Measurements from ENCODE around the gene NT5E. TPM values are rescaled to one million over a fixed set of nuclear protein-coding genes. Genes with fewer than 3 reads are reported as not detected.

The NT5E gene
- total and polyA plus RNA-seq, 2 donors (not counting 3 experiments of a cell fraction or from before 2014, with no cell fraction given), result 59.3 to 115 TPM

DNA sequence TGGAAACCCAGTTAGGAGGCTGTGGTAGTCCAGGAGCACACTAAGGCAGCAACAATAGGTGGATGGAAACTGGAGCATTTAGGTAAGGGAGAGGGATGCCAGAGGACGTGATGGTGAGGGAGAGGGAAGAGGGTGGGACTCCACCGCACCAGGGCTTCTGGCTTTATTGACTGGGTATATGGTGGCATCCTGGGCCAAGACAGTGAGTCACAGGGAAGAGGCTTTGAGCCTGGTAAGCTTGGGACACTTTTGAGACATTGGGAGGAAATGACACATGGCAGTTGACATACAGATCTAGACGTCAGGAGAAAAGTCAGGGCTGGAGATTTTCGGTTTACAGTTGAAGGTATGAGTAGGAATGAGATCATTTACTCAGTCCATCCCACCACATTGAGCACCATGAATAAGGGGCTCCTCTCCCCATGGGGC, 14.9 kb downstream of the NT5E start:
- Histone ChIP-seq H3K4me2 (ENCODE audit: insufficient read depth, low read length) (peak overlapping the region; percentile 79), H3K27me3 (ENCODE audit: control insufficient read depth in 2 of 2, insufficient read depth in 2 of 2, low read length in 2 of 2) (no peaks in the 10 kb centered on the region), H2AFZ (ENCODE audit: low read depth, low read length) (no peak overlapping the region), H3K27ac (ENCODE audit: insufficient read depth, low read depth, low read length) (peak overlapping the region; percentile 100), H3K36me3 (ENCODE audit: control insufficient read depth in 2 of 2, extremely low read depth in 1 of 2, insufficient read depth in 2 of 2, low read length in 2 of 2) (peaks cover 0 to 5% of the 10 kb centered on the region in 2 experiments), H4K20me1 (replicated peaks; ENCODE audit: control insufficient read depth, extremely low read depth, insufficient read depth, low read length) (no peaks in the 10 kb centered on the region), H3K79me2 (ENCODE audit: control insufficient read depth, insufficient read depth, low read length) (peaks cover 16% of the 10 kb centered on the region), H3K9me3 (replicated peaks; ENCODE audit: control insufficient read depth, insufficient read depth, low read length) (no peaks in the 10 kb centered on the region), H3K9me1 (replicated peaks; ENCODE audit: control insufficient read depth, extremely low read depth, insufficient read depth, low read length) (no peaks in the 10 kb centered on the region), H3K9ac (replicated peaks; ENCODE audit: extremely low read depth, insufficient read depth, low read length) (peak overlapping the region; percentile 96), H3K4me1 (ENCODE audit: control insufficient read depth, extremely low read depth, insufficient read depth, low read length) (peaks cover 67% of the 10 kb centered on the region), H3K4me3 (replicated peaks in 1 of 3; ENCODE audit: insufficient read depth in 1 of 3, low read depth in 1 of 3, low read length in 3 of 3) (peak overlapping the region in 1 of 3 experiments; percentile 41)
- ChIA-PET CTCF (interaction anchor here (0.5 to 22.7 kb wide), 6 partner anchors 14 to 110 kb away, joined by 3 to 541 read pairs (median 18); partner anchors contain the start of gene NT5E), POLR2A (interaction anchor here (1.0 to 3.0 kb wide), 7 partner anchors 9 to 214 kb away, joined by 3 to 34 read pairs (median 7); partner anchors contain the start of gene NT5E)
- FAIRE-seq, result peak; percentile 83
- intact Hi-C loops (cut with micrococcal nuclease), result loop anchor here (1.0 to 10.0 kb wide), 10 partner anchors 14 to 820 kb away; partner anchors contain the start of genes NT5E, SNX14 and TBX18
- BruUV-seq (replicated peaks), result no TSS peak
- TF ChIP-seq MYC (IDR thresholded peaks at IDR 0.05; ENCODE audit: low read depth, low read length), result peak; percentile 10
- TF ChIP-seq POLR2AphosphoS5 (IDR thresholded peaks at IDR 0.05; ENCODE audit: insufficient read depth, low read depth, low read length), result peak; percentile 82
- TF ChIP-seq, protein P1, sequence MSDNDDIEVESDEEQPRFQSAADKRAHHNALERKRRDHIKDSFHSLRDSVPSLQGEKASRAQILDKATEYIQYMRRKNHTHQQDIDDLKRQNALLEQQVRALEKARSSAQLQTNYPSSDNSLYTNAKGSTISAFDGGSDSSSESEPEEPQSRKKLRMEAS (IDR thresholded peaks at IDR 0.05; ENCODE audit: insufficient read depth, insufficient read length), result no peak
- TF ChIP-seq, protein P2, sequence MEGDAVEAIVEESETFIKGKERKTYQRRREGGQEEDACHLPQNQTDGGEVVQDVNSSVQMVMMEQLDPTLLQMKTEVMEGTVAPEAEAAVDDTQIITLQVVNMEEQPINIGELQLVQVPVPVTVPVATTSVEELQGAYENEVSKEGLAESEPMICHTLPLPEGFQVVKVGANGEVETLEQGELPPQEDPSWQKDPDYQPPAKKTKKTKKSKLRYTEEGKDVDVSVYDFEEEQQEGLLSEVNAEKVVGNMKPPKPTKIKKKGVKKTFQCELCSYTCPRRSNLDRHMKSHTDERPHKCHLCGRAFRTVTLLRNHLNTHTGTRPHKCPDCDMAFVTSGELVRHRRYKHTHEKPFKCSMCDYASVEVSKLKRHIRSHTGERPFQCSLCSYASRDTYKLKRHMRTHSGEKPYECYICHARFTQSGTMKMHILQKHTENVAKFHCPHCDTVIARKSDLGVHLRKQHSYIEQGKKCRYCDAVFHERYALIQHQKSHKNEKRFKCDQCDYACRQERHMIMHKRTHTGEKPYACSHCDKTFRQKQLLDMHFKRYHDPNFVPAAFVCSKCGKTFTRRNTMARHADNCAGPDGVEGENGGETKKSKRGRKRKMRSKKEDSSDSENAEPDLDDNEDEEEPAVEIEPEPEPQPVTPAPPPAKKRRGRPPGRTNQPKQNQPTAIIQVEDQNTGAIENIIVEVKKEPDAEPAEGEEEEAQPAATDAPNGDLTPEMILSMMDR (IDR thresholded peaks at IDR 0.05; ENCODE audit: extremely low read depth in 1 of 2, insufficient read depth in 1 of 2, low read depth in 1 of 2, low read length in 2 of 2), result no peak
- peak; percentile 96 for TF ChIP-seq JUN (IDR thresholded peaks at IDR 0.05; ENCODE audit: borderline replicate concordance, insufficient read depth, insufficient read length, low read depth)
- TF ChIP-seq POLR2A (IDR thresholded peaks at IDR 0.05; ENCODE audit: low read depth, low read length), result no peak
- peak; percentile 98 for TF ChIP-seq FOS (IDR thresholded peaks at IDR 0.05; ENCODE audit: borderline replicate concordance, insufficient read depth, low read length)
- no peak for TF ChIP-seq EZH2 (IDR thresholded peaks at IDR 0.05; ENCODE audit: borderline replicate concordance, low read depth, low read length, severe bottlenecking)
- TF ChIP-seq GATA2 (IDR thresholded peaks at IDR 0.05; ENCODE audit: insufficient read depth, insufficient read length, low read depth, low read length), result no peak
- dilution Hi-C loops (cut with MboI; ENCODE audit: extremely low pct_ligation_motif_present, low sequenced_read_pairs), result loop anchor here (25.0 kb wide), 1 partner anchor 102 kb away; no protein-coding TSS in a partner anchor
- DNase-seq (ENCODE audit: low read depth, low spot score), result peak; percentile 90
